Endothelial cell of umbilical vein (primary cell): Measurements from ENCODE around the gene PPP1R1C. TPM values are rescaled to one million over a fixed set of nuclear protein-coding genes. Genes with fewer than 3 reads are reported as not detected.

ENCODE experiments used
- BruUV-seq: library from RNA; stranded (reverse); fragments of 400-500 nt; replicated peaks from 2 replicates; lab custom pipeline; 2021; lab: Mats Ljungman, UMichigan
- CTCF ChIA-PET: fragments of 300-600, 350-600 bp; sonication (Branson Sonifier 250); formaldehyde crosslinking; loops from one replicate; lab custom pipeline; 2021; ENCODE audit warnings: antibody characterized with exemption, inconsistent platforms; lab: Charles Lee
- POLR2A ChIA-PET: fragments of 300-600, 350-600 bp; sonication (Branson Sonifier 250); formaldehyde crosslinking; loops from one replicate; lab custom pipeline; 2021; ENCODE audit warnings: antibody characterized with exemption, inconsistent platforms; lab: Charles Lee
- DNase-seq: peaks from one replicate; pipeline ENCODE4 v3.0.0-alpha.2; 2011; ENCODE audit warnings: low read depth, low spot score
- FAIRE-seq: peaks from 2 replicates; lab custom pipeline; 2011; peaks lifted over from hg19 to GRCh38; lab: Jason Lieb, UNC
- H2AFZ ChIP-seq: 2 replicates; pipeline ENCODE4 v1.6.0; 2012; ENCODE audit warnings: low read depth, low read length, control low read depth, inconsistent platforms
- H3K27ac ChIP-seq: 2 replicates; pipeline ENCODE4 v1.5.1; 2011; ENCODE audit warnings: low read depth, mild to moderate bottlenecking, control low read depth, low read length, moderate library complexity; ENCODE audit not compliant: insufficient read depth
- H3K27me3 ChIP-seq, 2 experiments: 2 replicates each; pipeline versions ENCODE4 v1.6.0 to v1.6.1; 2011; ENCODE audit warnings: low read length in 2 of 2, mixed read lengths in 1 of 2; ENCODE audit not compliant: control insufficient read depth in 2 of 2, insufficient read depth in 2 of 2
- H3K36me3 ChIP-seq, 2 experiments: 2 replicates in 1 of 2; 3 replicates in 1 of 2; pipeline ENCODE4 v1.5.1; 2011; ENCODE audit warnings: low read length in 2 of 2, mild to moderate bottlenecking in 1 of 2, moderate library complexity in 1 of 2; ENCODE audit not compliant: control insufficient read depth in 2 of 2, insufficient read depth in 2 of 2; ENCODE audit errors: extremely low read depth in 1 of 2
- H3K4me1 ChIP-seq: 3 replicates; pipeline ENCODE4 v1.5.1; 2011; ENCODE audit warnings: mild to moderate bottlenecking, low read length; ENCODE audit not compliant: control insufficient read depth, insufficient read depth; ENCODE audit errors: extremely low read depth
- H3K4me2 ChIP-seq: 2 replicates; pipeline ENCODE4 v1.6.1; 2011; ENCODE audit warnings: low read length, control low read depth, mixed read lengths; ENCODE audit not compliant: insufficient read depth
- H3K4me3 ChIP-seq, 3 experiments: fragments of 200-600 bp in 1 of 3; sonication (generic), shearing (Covaris generic) in 1 of 3; replicated peaks in 1 of 3; 2 replicates each; pipeline ENCODE4 v1.5.1; 2011 to 2016; ENCODE audit warnings: control low read depth in 3 of 3, low read length in 3 of 3, mild to moderate bottlenecking in 2 of 3, inconsistent platforms in 1 of 3, low read depth in 1 of 3, moderate library complexity in 1 of 3; ENCODE audit not compliant: insufficient read depth in 1 of 3
- H3K79me2 ChIP-seq: 2 replicates; pipeline ENCODE4 v1.6.0; 2012; ENCODE audit warnings: low read length, inconsistent platforms; ENCODE audit not compliant: control insufficient read depth, insufficient read depth
- H3K9ac ChIP-seq: replicated peaks from 2 replicates; pipeline ENCODE3; 2011; ENCODE audit warnings: low read length, control low read depth; ENCODE audit not compliant: insufficient read depth; ENCODE audit errors: extremely low read depth
- H3K9me1 ChIP-seq: replicated peaks from 3 replicates; pipeline ENCODE4 v1.6.0; 2011; ENCODE audit warnings: mild to moderate bottlenecking, low read length; ENCODE audit not compliant: control insufficient read depth, insufficient read depth; ENCODE audit errors: extremely low read depth
- H3K9me3 ChIP-seq: replicated peaks from 2 replicates; pipeline ENCODE4 v1.5.1; 2012; ENCODE audit warnings: low read length, inconsistent platforms; ENCODE audit not compliant: control insufficient read depth, insufficient read depth
- H4K20me1 ChIP-seq: replicated peaks from 2 replicates; pipeline ENCODE3; 2011; ENCODE audit warnings: mild to moderate bottlenecking, low read length; ENCODE audit not compliant: control insufficient read depth, insufficient read depth; ENCODE audit errors: extremely low read depth
- EZH2 ChIP-seq: IDR thresholded peaks from 2 replicates; pipeline ENCODE4 v1.6.1; 2012; ENCODE audit warnings: borderline replicate concordance, low read depth, mild to moderate bottlenecking, moderate library complexity, low read length, inconsistent platforms; ENCODE audit not compliant: severe bottlenecking
- FOS ChIP-seq: IDR thresholded peaks from 2 replicates; pipeline ENCODE4 v1.6.1; 2011; ENCODE audit warnings: mild to moderate bottlenecking, low read length, moderate library complexity, borderline replicate concordance; ENCODE audit not compliant: insufficient read depth
- GATA2 ChIP-seq: IDR thresholded peaks from 2 replicates; pipeline ENCODE4 v1.7.0; 2011; ENCODE audit warnings: low read depth, mild to moderate bottlenecking, moderate library complexity, mixed read lengths, low read length; ENCODE audit not compliant: insufficient read length, insufficient read depth
- JUN ChIP-seq: IDR thresholded peaks from 2 replicates; pipeline ENCODE4 v1.6.1; 2011; ENCODE audit warnings: borderline replicate concordance, low read depth; ENCODE audit not compliant: insufficient read length, insufficient read depth
- MYC ChIP-seq: IDR thresholded peaks from one replicate; pipeline ENCODE4 v1.6.1; 2011; ENCODE audit warnings: mild to moderate bottlenecking, low read depth, low read length
- POLR2A ChIP-seq: IDR thresholded peaks from 2 replicates; pipeline ENCODE4 v1.6.1; 2012; ENCODE audit warnings: low read depth, mild to moderate bottlenecking, control low read depth, low read length
- POLR2AphosphoS5 ChIP-seq: IDR thresholded peaks from 2 replicates; pipeline ENCODE4 v1.6.1; 2012; ENCODE audit warnings: low read depth, mild to moderate bottlenecking, control low read depth, low read length, moderate library complexity; ENCODE audit not compliant: insufficient read depth
- dilution Hi-C: fragments of 300-500 bp; cut with MboI; formaldehyde crosslinking; loops from one replicate; pipeline ENCODE4 v1.15.0; 2019; ENCODE audit warnings: low sequenced_read_pairs; ENCODE audit not compliant: extremely low pct_ligation_motif_present
- intact Hi-C: fragments of 100-400 bp; cut with micrococcal nuclease; formaldehyde crosslinking; loops from one replicate; pipeline ENCODE4 v1.10.0; 2022
- polyA plus RNA-seq, 4 experiments: library from polyadenylated mRNA; depleted of rRNA in 3 of 4; stranded (reverse) in 3 of 4; unstranded in 1 of 4; fragments of >200 nt; gene quantifications; 2 replicates each; pipeline versions ENCODE4 v1.2.1 to v1.2.3, GENCODE V29; 2011 to 2012; ENCODE audit warnings: missing spikeins in 1 of 4
- total RNA-seq: library from RNA; stranded (reverse); gene quantifications from 2 replicates; pipeline ENCODE4 v1.2.3, GENCODE V29; 2021
- TF ChIP-seq, protein P1 (sequence below): IDR thresholded peaks from 2 replicates; pipeline ENCODE4 v1.6.1; 2011; ENCODE audit not compliant: insufficient read depth, insufficient read length
- TF ChIP-seq, protein P2 (sequence below), 2 donors: IDR thresholded peaks; 1 replicate in 1 of 2; 2 replicates in 1 of 2; pipeline ENCODE4 v1.5.1; 2011; ENCODE audit warnings: low read length in 2 of 2, mild to moderate bottlenecking in 2 of 2, moderate library complexity in 2 of 2, control low read depth in 1 of 2, inconsistent platforms in 1 of 2, low read depth in 1 of 2; ENCODE audit not compliant: insufficient read depth in 1 of 2; ENCODE audit errors: extremely low read depth in 1 of 2

The PPP1R1C gene
- total and polyA plus RNA-seq, 2 donors (not counting 3 experiments of a cell fraction or from before 2014, with no cell fraction given) = 0.26 TPM; not detected in 1

DNA sequence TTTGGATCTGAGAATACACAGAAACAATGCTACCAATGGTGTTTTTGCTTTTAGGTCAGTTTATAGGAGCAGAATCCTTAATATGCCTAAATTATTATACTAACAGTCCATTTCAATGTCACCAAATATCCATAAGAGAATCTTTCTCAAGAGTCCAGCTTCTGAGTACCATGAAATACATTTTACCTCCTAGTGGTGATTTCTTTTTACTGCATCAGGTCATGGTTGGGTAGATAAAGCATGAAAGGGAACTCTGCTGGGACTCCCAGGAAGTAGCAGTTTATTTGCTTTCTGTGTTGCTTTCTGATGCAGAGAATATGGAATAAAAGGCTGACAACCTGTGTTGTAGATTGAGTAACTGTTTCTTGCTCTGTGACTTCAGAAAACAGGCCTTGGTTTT lies 115.6 kb downstream of the PPP1R1C start:
- dilution Hi-C loops (no loop called here), intact Hi-C loops (no loop called here)
- ChIA-PET POLR2A (no interaction called here), CTCF (interaction anchor here (1.3 kb wide), 1 partner anchor 9 kb away, joined by 3 read pairs; no protein-coding TSS in a partner anchor)
- no peak for FAIRE-seq
- TF ChIP-seq GATA2 (no peak), MYC (no peak), EZH2 (no peak), POLR2A (no peak), JUN (no peak), POLR2AphosphoS5 (no peak), FOS (no peak)
- TF ChIP-seq, protein P1, sequence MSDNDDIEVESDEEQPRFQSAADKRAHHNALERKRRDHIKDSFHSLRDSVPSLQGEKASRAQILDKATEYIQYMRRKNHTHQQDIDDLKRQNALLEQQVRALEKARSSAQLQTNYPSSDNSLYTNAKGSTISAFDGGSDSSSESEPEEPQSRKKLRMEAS = no peak
- TF ChIP-seq, protein P2, sequence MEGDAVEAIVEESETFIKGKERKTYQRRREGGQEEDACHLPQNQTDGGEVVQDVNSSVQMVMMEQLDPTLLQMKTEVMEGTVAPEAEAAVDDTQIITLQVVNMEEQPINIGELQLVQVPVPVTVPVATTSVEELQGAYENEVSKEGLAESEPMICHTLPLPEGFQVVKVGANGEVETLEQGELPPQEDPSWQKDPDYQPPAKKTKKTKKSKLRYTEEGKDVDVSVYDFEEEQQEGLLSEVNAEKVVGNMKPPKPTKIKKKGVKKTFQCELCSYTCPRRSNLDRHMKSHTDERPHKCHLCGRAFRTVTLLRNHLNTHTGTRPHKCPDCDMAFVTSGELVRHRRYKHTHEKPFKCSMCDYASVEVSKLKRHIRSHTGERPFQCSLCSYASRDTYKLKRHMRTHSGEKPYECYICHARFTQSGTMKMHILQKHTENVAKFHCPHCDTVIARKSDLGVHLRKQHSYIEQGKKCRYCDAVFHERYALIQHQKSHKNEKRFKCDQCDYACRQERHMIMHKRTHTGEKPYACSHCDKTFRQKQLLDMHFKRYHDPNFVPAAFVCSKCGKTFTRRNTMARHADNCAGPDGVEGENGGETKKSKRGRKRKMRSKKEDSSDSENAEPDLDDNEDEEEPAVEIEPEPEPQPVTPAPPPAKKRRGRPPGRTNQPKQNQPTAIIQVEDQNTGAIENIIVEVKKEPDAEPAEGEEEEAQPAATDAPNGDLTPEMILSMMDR (IDR thresholded peaks at IDR 0.05; ENCODE audit: extremely low read depth in 1 of 2, insufficient read depth in 1 of 2, low read depth in 1 of 2, low read length in 2 of 2) = no peak
- H3K9ac ChIP-seq = no peak overlapping the region
- H3K79me2 ChIP-seq = no peaks in the 10 kb centered on the region
- DNase-seq = no peak
- no peak overlapping the region for H2AFZ ChIP-seq
- no peaks in the 10 kb centered on the region for H4K20me1 ChIP-seq
- H3K27me3 ChIP-seq = no peaks in the 10 kb centered on the region
- no peaks in the 10 kb centered on the region for H3K9me3 ChIP-seq
- no peak overlapping the region for H3K4me3 ChIP-seq
- H3K36me3 ChIP-seq = no peaks in the 10 kb centered on the region
- H3K27ac ChIP-seq = no peak overlapping the region
- no peaks in the 10 kb centered on the region for H3K9me1 ChIP-seq
- no peaks in the 10 kb centered on the region for H3K4me1 ChIP-seq
- H3K4me2 ChIP-seq = no peak overlapping the region
- BruUV-seq = no TSS peak
